Measurements from ENCODE around the gene CMSS1.

CMSS1 gene

GRCh38 chr3:99958222-99958912 lies 140.7 kb downstream of the CMSS1 start:
- DNase-seq (ENCODE audit: low read depth, low spot score) = no peak

DNA sequence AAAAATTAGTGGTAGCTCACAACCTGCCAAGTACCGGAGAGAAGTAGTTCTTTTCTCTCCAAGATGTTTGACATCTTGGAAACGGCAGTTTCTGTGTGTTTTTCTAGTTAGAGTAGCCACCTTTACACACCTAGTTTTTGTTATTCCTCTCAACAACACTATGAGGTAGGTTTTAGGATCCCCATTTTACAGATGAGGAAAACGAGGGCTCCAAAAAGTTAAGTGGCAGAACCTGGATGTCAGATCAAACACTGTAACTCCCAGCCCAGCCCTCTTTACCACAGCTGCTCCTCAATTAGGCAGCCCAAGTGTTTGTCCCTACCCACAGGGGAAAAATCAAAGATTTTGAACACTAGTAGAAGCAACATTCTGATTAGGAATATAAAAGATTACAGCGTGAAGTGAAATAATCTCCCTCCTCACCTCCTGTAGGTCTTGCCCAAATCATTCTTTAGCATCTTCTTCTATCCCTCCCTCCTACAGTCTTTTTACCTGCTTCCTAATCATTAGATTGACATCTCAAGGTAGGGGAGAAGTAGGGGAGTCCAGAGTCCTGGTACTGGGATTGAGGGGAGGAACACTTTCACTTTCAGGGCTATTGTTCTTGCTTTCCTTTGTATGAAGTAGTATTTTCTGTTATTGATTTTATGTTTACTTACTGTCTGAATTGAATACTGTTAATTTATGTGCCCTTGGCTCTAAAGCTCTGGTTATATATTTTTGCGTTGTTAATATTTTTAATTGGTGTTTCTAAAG lies 142.6 kb downstream of the CMSS1 start:
- DNase-seq (ENCODE audit: low read depth, low spot score) = no peak

DNA sequence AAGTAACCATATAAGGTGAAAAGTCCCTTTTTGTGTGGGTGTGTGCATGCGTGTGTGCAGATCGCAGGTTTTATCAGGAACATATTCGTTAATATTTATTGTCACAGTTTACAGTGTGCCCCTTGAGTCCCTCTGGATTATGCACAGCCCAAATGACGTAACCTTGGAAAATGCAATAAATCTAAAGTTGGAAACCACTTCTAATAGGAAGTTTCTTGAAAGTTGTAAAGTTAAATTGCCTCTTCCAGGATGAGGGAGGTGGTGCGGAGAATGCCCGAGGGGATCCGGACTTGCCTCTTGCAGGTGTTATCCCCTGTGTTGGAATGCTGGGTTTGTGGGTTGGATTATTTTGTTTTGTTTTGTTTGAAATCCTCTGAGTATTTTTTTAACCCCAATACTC lies 143.3 kb downstream of the CMSS1 start:
- DNase-seq (ENCODE audit: low read depth, low spot score) = no peak

GRCh38 chr3:99961756-99962515 lies 144.3 kb downstream of the CMSS1 start:
- no peak for DNase-seq (ENCODE audit: low read depth, low spot score)

- DNase-seq (ENCODE audit: low read depth, low spot score) = no peak
These were observed 145.0 kb downstream of the CMSS1 start for GRCh38 chr3:99962703-99963102.

DNA sequence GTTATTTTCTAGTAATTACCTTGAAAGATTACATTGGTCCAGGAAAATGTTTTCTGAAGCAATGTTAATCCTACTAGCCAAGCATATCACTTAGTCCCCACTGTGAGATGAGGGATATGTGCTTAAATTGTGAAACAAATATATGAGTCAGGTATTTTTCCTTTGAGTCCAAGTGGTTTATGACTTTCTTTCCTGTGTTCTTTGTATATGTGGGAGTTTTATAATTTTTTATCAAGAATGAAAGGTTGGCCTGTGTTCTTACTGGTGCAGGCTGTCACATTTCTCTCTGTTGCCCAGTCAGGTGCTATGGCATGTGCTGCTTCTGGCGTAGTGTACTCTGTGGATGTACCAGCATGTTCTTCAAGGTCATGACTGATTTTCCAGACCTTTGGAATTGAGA lies 147.4 kb downstream of the CMSS1 start:
- DNase-seq (ENCODE audit: low read depth, low spot score) = no peak

GRCh38 chr3:99965681-99966408 lies 148.2 kb downstream of the CMSS1 start:
- DNase-seq (ENCODE audit: low read depth, low spot score) = no peak

DNA sequence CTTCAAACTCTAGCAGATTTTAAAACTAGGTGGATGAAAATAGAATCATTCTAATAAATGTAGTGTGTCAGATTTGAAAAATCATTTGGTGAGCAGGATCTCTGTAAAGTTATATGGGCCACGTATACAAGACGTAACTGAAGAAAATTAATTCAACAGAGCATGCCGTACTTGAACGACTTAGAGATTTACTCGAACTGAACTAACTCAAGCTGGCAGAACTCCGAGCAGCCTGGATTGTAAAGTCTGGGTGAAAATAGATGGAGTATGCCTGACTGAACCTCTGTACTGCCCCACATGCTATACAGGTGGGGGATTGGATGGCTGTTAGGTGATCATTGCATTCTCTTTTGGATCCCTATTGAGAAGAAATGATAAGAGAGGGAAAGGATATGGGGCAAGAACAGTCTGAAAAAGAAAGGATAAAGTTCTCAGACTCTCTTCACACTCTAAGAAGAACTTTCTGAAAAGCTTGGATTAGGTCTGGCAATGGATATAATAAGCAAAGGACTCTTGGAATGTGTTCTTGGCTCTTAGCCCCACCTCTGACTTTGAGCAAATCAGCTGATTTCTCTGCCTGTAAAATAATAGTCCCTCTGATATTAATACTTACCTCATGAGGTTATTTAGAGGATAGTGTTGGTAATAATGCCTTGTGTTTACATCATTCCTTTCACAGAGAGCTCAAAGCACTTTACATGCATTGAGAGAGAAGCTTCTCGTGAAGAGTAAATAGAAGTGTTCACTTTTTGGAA lies 149.2 kb downstream of the CMSS1 start:
- DNase-seq (ENCODE audit: low read depth, low spot score) = no peak

DNA sequence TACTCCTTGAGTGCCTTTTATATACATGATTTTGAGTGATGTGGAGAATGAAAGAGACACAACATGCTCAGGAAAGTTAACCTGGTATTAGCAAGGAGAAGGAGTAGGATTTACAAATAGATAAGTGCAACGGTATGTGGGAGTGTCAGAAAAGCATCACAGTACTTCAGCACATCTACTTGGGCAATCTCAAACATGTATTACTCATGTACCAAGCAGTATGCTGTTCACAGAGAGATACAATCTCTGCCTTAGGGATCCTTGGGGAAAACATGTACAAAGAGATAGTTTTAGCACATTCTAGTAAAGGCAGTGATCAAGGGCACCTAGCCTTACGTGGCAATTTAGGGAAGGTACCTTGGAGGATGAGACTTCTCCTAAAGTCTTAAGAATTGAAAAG lies 150.1 kb downstream of the CMSS1 start:
- no peak for DNase-seq (ENCODE audit: low read depth, low spot score)

DNA sequence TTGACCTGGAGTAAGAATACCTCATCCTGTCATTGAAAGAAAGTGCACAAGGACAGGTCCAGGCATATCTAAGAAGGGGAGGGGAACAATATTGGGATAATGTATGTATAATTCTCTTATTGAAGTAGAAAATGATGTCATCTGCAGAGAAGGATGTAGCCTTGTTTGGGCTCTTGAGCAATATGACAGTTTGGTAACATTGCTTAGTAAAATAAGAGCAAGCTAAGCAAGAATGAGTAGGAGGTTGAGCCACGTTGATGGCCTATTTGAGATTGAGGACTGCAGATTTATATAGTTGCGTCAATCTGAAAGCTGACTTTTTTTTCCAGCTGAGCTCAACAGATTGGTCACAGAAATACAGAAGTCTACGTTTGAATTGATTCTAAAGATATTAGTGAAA lies 151.5 kb downstream of the CMSS1 start:
- DNase-seq (ENCODE audit: low read depth, low spot score) = no peak

GRCh38 chr3:99970198-99970597 lies 152.5 kb downstream of the CMSS1 start:
- DNase-seq (ENCODE audit: low read depth, low spot score) = no peak

- DNase-seq (ENCODE audit: low read depth, low spot score) = no peak
These were observed 154.1 kb downstream of the CMSS1 start for GRCh38 chr3:99971761-99972160.

DNA sequence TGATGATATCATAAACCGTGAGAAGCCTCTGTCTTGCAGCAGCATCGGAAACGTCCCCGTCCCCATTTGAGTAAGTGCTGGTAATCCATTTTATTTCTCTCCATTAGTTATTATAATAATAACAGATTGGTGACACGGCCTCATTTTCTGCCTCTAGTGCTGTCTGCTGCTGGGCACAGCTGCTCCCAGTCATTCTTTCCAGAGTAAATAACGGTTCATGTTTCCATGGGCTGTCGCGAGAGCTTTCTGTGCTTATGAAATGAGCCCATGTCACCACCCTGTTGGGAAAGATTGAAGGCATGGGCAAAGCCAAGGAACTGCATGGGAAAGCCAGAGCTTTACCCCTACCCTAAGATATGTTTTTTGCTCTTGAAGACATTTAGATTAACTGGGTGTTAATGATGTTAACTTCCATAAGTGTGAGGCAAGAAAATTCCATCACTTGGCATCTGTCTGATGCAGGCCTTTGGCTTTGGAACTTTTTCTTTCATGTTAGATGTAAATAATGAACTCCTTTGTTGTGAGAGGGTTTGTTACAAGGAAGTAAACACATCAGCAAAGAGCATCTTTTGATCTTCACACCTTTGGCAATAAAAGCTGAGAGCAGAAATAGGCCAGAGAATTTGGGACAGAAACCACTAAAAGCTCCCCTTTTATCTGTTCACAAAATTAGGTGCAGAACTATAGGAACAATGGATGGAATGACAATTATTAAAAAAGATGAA lies 154.9 kb downstream of the CMSS1 start:
- DNase-seq (ENCODE audit: low read depth, low spot score) = no peak

- no peak for DNase-seq (ENCODE audit: low read depth, low spot score)
These were observed 157.3 kb downstream of the CMSS1 start for GRCh38 chr3:99974989-99975388.

DNA sequence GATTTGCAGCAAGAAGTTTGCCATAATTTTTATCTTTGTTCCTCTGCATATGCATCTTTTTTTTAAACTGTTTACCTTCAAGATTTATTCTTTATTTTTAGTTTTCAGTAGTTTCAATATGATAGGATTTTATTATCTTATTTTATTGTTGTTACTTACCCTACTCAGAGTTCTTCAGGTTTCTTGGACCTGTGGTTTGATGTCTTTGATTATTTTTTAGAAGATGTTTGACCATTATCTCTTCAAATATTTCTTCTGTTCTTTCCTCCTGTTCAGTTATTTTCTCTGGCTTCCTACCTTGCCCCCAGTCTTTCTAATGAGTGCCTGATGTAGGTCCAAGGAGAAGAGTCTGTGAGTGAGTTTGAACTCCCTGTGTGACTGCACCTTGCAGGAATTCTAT lies 158.9 kb downstream of the CMSS1 start:
- DNase-seq (ENCODE audit: low read depth, low spot score) = no peak

DNA sequence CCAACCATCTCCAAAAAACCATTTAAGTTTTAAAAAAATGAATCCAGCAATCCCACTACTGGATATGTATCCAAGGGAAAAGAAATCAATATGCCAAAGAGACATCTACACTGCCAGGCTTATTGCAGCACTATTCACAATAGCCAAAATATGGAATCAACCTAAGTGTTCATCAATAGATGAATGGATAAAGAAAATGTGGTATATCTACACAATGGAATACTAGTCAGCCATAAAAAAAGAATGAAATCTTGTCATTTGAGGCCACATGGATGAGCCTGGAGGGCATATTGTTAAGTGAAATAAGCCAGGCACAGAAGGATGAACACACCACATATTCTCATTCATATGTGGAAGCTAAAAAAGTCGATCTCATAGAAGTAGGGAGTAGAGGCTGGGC lies 160.6 kb downstream of the CMSS1 start:
- DNase-seq (ENCODE audit: low read depth, low spot score) = no peak

GRCh38 chr3:99980606-99981005 lies 162.9 kb downstream of the CMSS1 start:
- DNase-seq (ENCODE audit: low read depth, low spot score) = no peak

- no peak for DNase-seq (ENCODE audit: low read depth, low spot score)
These were observed 163.5 kb downstream of the CMSS1 start for GRCh38 chr3:99981138-99981537.

DNA sequence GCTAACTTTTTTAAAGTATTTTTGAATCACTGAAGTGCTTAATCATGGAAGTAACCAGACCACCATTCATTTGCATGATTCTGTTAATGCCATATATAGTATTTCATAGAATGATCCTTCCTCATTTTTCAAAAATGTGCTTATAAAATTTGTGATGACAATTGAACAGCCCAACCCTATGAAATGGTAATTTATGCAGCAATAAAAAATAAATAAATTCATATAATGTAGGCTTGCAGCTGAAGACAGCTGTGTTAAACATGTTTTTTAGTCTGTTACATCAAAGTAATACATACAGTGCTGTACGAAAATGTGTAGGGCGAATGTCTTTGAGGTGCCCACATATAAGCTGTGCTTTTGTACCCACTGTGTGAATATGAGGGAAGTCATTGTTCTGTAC lies 165.0 kb downstream of the CMSS1 start:
- no peak for DNase-seq (ENCODE audit: low read depth, low spot score)

GRCh38 chr3:99984139-99984538 lies 166.5 kb downstream of the CMSS1 start:
- no peak for DNase-seq (ENCODE audit: low read depth, low spot score)

- no peak for DNase-seq (ENCODE audit: low read depth, low spot score)
These were observed 167.0 kb downstream of the CMSS1 start for GRCh38 chr3:99984668-99985067.

All from activated CD4-positive, CD25-positive, alpha-beta regulatory T cell treated with anti-CD3 and anti-CD28 coated beads, Interleukin-2, amount 50 U/mL, for 16 hours (primary cell).